Right lobe of liver (tissue), 6 donors: ENCODE results near the gene IFRD2. TPM values are rescaled to one million over a fixed set of nuclear protein-coding genes. Genes with fewer than 3 reads are reported as not detected.

Experiments
- ATAC-seq, 4 donors: fragments of 200-7000 bp; cut with Tn5 transposase; one replicate each; pipeline ENCODE4 v1.9.1; 2020; ENCODE audit warnings: mild to moderate bottlenecking in 4 of 4, moderate library complexity in 4 of 4
- DNase-seq, 3 donors: peaks; one replicate each; pipeline ENCODE4 v3.0.0-alpha.2; 2020
- H3K27ac ChIP-seq, 3 donors: fragments of 200-600 bp; one replicate each; pipeline ENCODE4 v1.8.0; 2022
- H3K27me3 ChIP-seq, 2 donors: fragments of 200-600 bp; one replicate each; pipeline ENCODE4 v1.8.0; 2022
- H3K36me3 ChIP-seq, 4 donors: fragments of 200-600 bp; sonication (generic) in 1 of 4; one replicate each; pipeline versions ENCODE4 v1.5.1 to v1.8.0; 2017 to 2022; ENCODE audit warnings: control low read depth in 1 of 4
- H3K4me1 ChIP-seq, 4 donors: fragments of 200-600 bp; sonication (generic) in 1 of 4; one replicate each; pipeline versions ENCODE4 v1.5.1 to v1.8.0; 2017 to 2022; ENCODE audit warnings: control low read depth in 1 of 4
- H3K4me3 ChIP-seq, 3 donors: fragments of 200-600 bp; one replicate each; pipeline ENCODE4 v1.8.0; 2022
- H3K9me3 ChIP-seq, 4 donors: fragments of 200-600 bp; sonication (generic) in 1 of 4; one replicate each; pipeline versions ENCODE4 v1.5.1 to v1.8.0; 2017 to 2022; ENCODE audit warnings: control low read depth in 1 of 4
- CTCF ChIP-seq, 4 donors: fragments of 200-600 bp in 3 of 4; fragments of 450-650 bp in 1 of 4; IDR thresholded peaks; one replicate each; pipeline versions ENCODE4 v1.5.1 to v1.8.0; 2016 to 2022; ENCODE audit warnings: antibody characterized with exemption in 4 of 4, mild to moderate bottlenecking in 2 of 4
- POLR2A ChIP-seq: fragments of 450-650 bp; IDR thresholded peaks from one replicate; pipeline ENCODE4 v1.6.1; 2017; ENCODE audit warnings: antibody characterized with exemption, mild to moderate bottlenecking
- WGBS: methylation state at CpG from one replicate; pipeline ENCODE4 v1.1.6; 2018; ENCODE audit warnings: low coverage, low lambda C conversion rate; ENCODE audit not compliant: insufficient coverage; ENCODE audit errors: missing lambda C conversion rate; 5-methylcytosine and 5-hydroxymethylcytosine counted together
- intact Hi-C, 2 donors: fragments of 100-400 bp; cut with DNase I; formaldehyde crosslinking; loops; one replicate each; pipeline versions ENCODE4 v1.11.2 to v1.14.1; 2022
- total RNA-seq, 6 experiments: library from RNA; depleted of rRNA in 2 of 6; stranded (reverse); fragments of >200 nt in 2 of 6; fragmentation: NEBNext Ultra II Directional in 3 of 6; extraction: Animal tissue kit (Norgen Biotek cat#: 25700) in 3 of 6; gene quantifications; one replicate each; pipeline versions ENCODE4 v1.1.0 to v1.2.4, GENCODE V29; 2016 to 2023
- donor health status: DM: no; HTN: yes; CAD: no.
- donor health status: DM: no; HTN: no; CAD: no.
- donor health status: DM: no; HTN: no; CAD: no.
- donor health status: DM: no; HTN: yes; CAD: no.
- donor health status: DM: no; HTN: yes; CAD: no.

The IFRD2 gene
- total RNA-seq, 6 experiments from 2014 or later, result 40.8 to 71.0 (median 56.3) TPM

GRCh38 chr3:50254577-50255250, 37.5 kb downstream of the IFRD2 start:
- peak; percentile 75 to 81 (median 79) for DNase-seq
- H3K36me3 ChIP-seq, result peaks cover 0 to 32% (median 22%) of the 10 kb centered on the region in 4 donors
- no peaks in the 10 kb centered on the region for H3K27me3 ChIP-seq
- TF ChIP-seq CTCF (IDR thresholded peaks at IDR 0.05), result no peak
- TF ChIP-seq POLR2A, result no peak
- peak overlapping the region; percentile 76 to 83 (median 78) for H3K27ac ChIP-seq
- peaks cover 0 to 37% (median 18%) of the 10 kb centered on the region in 4 donors for H3K4me1 ChIP-seq
- H3K4me3 ChIP-seq, result no peak overlapping the region
- H3K9me3 ChIP-seq, result no peaks in the 10 kb centered on the region
- 27% methylated on average over 2 of the region's 8 CpGs for WGBS
- peak; percentile 39 to 67 (median 65) for ATAC-seq
- intact Hi-C loops, result no loop called here

- TF ChIP-seq POLR2A (no peak), CTCF (IDR thresholded peaks at IDR 0.05) (no peak)
- H3K4me1 ChIP-seq, result peaks cover 0 to 64% (median 27%) of the 10 kb centered on the region in 4 donors
- 57% methylated on average over 3 of the region's 8 CpGs for WGBS
- H3K4me3 ChIP-seq, result no peak overlapping the region
- H3K27me3 ChIP-seq, result no peaks in the 10 kb centered on the region
- no peak for ATAC-seq
- no peak overlapping the region for H3K27ac ChIP-seq
- peaks cover 0 to 13% (median 5%) of the 10 kb centered on the region in 4 donors for H3K36me3 ChIP-seq
- intact Hi-C loops, result no loop called here
- H3K9me3 ChIP-seq, result no peaks in the 10 kb centered on the region
- DNase-seq, result no peak
Measured at GRCh38 chr3:50251220-50251619, 41.0 kb downstream of the IFRD2 start.

- Histone ChIP-seq H3K4me1 (peaks cover 0 to 70% (median 26%) of the 10 kb centered on the region in 4 donors), H3K27me3 (no peaks in the 10 kb centered on the region), H3K9me3 (no peaks in the 10 kb centered on the region), H3K36me3 (peaks cover 0 to 9% (median 4%) of the 10 kb centered on the region in 4 donors), H3K4me3 (no peak overlapping the region), H3K27ac (no peak overlapping the region)
- ATAC-seq (no peak), DNase-seq (no peak)
- WGBS, result no CpG with 5 or more reads among the region's 4 CpGs
- TF ChIP-seq POLR2A (no peak), CTCF (IDR thresholded peaks at IDR 0.05) (no peak)
- intact Hi-C loops, result no loop called here
Measured at GRCh38 chr3:50250514-50250913, 41.7 kb downstream of the IFRD2 start.

- Histone ChIP-seq H3K4me1 (peaks cover 0 to 70% (median 21%) of the 10 kb centered on the region in 4 donors), H3K36me3 (peaks cover 0 to 9% (median 3%) of the 10 kb centered on the region in 4 donors), H3K9me3 (no peaks in the 10 kb centered on the region), H3K27me3 (no peaks in the 10 kb centered on the region), H3K4me3 (no peak overlapping the region), H3K27ac (peak overlapping the region in 1 of 3 donors; percentile 43)
- intact Hi-C loops, result no loop called here
- 90% methylated on average over 2 of the region's 5 CpGs for WGBS
- TF ChIP-seq CTCF (IDR thresholded peaks at IDR 0.05), result no peak
- TF ChIP-seq POLR2A, result no peak
- DNase-seq, result no peak
- ATAC-seq, result no peak
Measured at GRCh38 chr3:50249457-50249856, 42.8 kb downstream of the IFRD2 start.
